Neural cell (in vitro differentiated cells): Measurements from ENCODE around the gene MAST1. TPM values are rescaled to one million over a fixed set of nuclear protein-coding genes. Genes with fewer than 3 reads are reported as not detected.
A peak's percentile ranks its signal among the peaks of the same experiment; 100 is the strongest.

Source experiments
- H2AFZ ChIP-seq: fragments of 200-600, 300-800 bp; sonication (generic), shearing (Covaris generic); 2 replicates; pipeline ENCODE4 v1.6.0; 2014; ENCODE audit warnings: low read depth, mild to moderate bottlenecking, antibody characterized with exemption, low read length, moderate library complexity
- H3F3A ChIP-seq: fragments of 200-600 bp; shearing (Covaris generic); 2 replicates; pipeline ENCODE4 v1.6.1; 2016; ENCODE audit warnings: mild to moderate bottlenecking, moderate library complexity, mixed read lengths, antibody characterized with exemption, low read length; ENCODE audit not compliant: insufficient read depth, poor library complexity, severe bottlenecking
- H3K27ac ChIP-seq: fragments of 200-600, 300-800 bp; sonication (generic), shearing (Covaris generic); 2 replicates; pipeline ENCODE4 v1.5.1; 2014; ENCODE audit warnings: mild to moderate bottlenecking, low read length, moderate library complexity
- H3K27me3 ChIP-seq: fragments of 300-800, 200-600 bp; sonication (generic), shearing (Covaris generic); 2 replicates; pipeline ENCODE4 v1.6.0; 2014; ENCODE audit warnings: mild to moderate bottlenecking, low read depth, low read length, moderate library complexity; ENCODE audit not compliant: insufficient read depth
- H3K36me3 ChIP-seq: fragments of 300-800, 200-600 bp; sonication (generic), shearing (Covaris generic); 2 replicates; pipeline ENCODE4 v1.5.1; 2014; ENCODE audit warnings: mild to moderate bottlenecking, antibody characterized with exemption, low read length, moderate library complexity; ENCODE audit not compliant: insufficient read depth
- H3K4me2 ChIP-seq: fragments of 300-800, 200-600 bp; sonication (generic), shearing (Covaris generic); 2 replicates; pipeline ENCODE4 v1.6.0; 2014; ENCODE audit warnings: mild to moderate bottlenecking, low read length
- H3K4me3 ChIP-seq: fragments of 300-800, 200-600 bp; sonication (generic), shearing (Covaris generic); 2 replicates; pipeline ENCODE4 v1.5.1; 2014; ENCODE audit warnings: mild to moderate bottlenecking, low read length, moderate library complexity
- H3K79me2 ChIP-seq: fragments of 200-600 bp; shearing (Covaris generic); replicated peaks from 2 replicates; pipeline ENCODE4 v1.6.0; 2014; ENCODE audit warnings: mild to moderate bottlenecking, low read length, moderate library complexity; ENCODE audit not compliant: insufficient read depth
- H3K9ac ChIP-seq: fragments of 300-800, 200-600 bp; sonication (generic), shearing (Covaris generic); 2 replicates; pipeline ENCODE4 v1.6.1; 2016; ENCODE audit warnings: mild to moderate bottlenecking, low read length, mixed read lengths
- H3K9me2 ChIP-seq: fragments of 200-600 bp; shearing (Covaris generic); 2 replicates; pipeline ENCODE4 v1.6.1; 2016; ENCODE audit warnings: mild to moderate bottlenecking, low read length, mixed read lengths; ENCODE audit not compliant: insufficient read depth
- H3K9me3 ChIP-seq: fragments of 200-600, 300-800 bp; sonication (generic), shearing (Covaris generic); 2 replicates; pipeline ENCODE4 v1.6.1; 2016; ENCODE audit warnings: mild to moderate bottlenecking, mixed run types, low read length, moderate library complexity, mixed read lengths
- H4K20me1 ChIP-seq: fragments of 200-600 bp; shearing (Covaris generic); 2 replicates; pipeline ENCODE4 v1.6.1; 2016; ENCODE audit warnings: mild to moderate bottlenecking, mixed run types; ENCODE audit not compliant: insufficient read depth
- CTCF ChIP-seq: fragments of 450-650 bp; IDR thresholded peaks from 2 replicates; pipeline ENCODE4 v1.5.1; 2014; ENCODE audit warnings: antibody characterized with exemption, mild to moderate bottlenecking, moderate library complexity; ENCODE audit not compliant: poor library complexity, severe bottlenecking
- EP300 ChIP-seq: fragments of 450-650 bp; conservative IDR thresholded peaks from 2 replicates; pipeline ENCODE4 v1.6.1; 2014; ENCODE audit warnings: antibody characterized with exemption, mild to moderate bottlenecking, moderate library complexity; ENCODE audit not compliant: poor library complexity, severe bottlenecking
- EZH2 ChIP-seq: fragments of 200-600, 300-800 bp; shearing (Covaris generic), sonication (generic); IDR thresholded peaks from 2 replicates; pipeline ENCODE4 v1.6.1; 2014; ENCODE audit warnings: antibody characterized with exemption, low read length, borderline replicate concordance, mild to moderate bottlenecking; ENCODE audit not compliant: insufficient read depth, poor library complexity, severe bottlenecking
- MXI1 ChIP-seq: fragments of 450-650 bp; conservative IDR thresholded peaks from 2 replicates; pipeline ENCODE4 v1.6.1; 2014; ENCODE audit warnings: antibody characterized with exemption, mild to moderate bottlenecking; ENCODE audit not compliant: poor library complexity, severe bottlenecking
- POLR2AphosphoS5 ChIP-seq: IDR thresholded peaks from 2 replicates; pipeline ENCODE4 v1.6.1; 2012
- RAD21 ChIP-seq: fragments of 450-650 bp; conservative IDR thresholded peaks from 2 replicates; pipeline ENCODE4 v1.6.1; 2014; ENCODE audit warnings: antibody characterized with exemption, mild to moderate bottlenecking, moderate library complexity
- SMC3 ChIP-seq: fragments of 450-650 bp; conservative IDR thresholded peaks from 2 replicates; pipeline ENCODE4 v1.6.1; 2014; ENCODE audit warnings: antibody characterized with exemption, mild to moderate bottlenecking, moderate library complexity; ENCODE audit not compliant: poor library complexity
- TAF1 ChIP-seq: IDR thresholded peaks from 2 replicates; pipeline ENCODE4 v1.6.1; 2012; ENCODE audit warnings: low read depth
- polyA plus RNA-seq: library from polyadenylated mRNA; depleted of rRNA; stranded (reverse); fragments of >200 nt; gene quantifications from 2 replicates; pipeline ENCODE4 v1.2.3, GENCODE V29; 2014
- TF ChIP-seq, protein P1 (sequence below): IDR thresholded peaks from 2 replicates; pipeline ENCODE4 v1.6.1; 2012; ENCODE audit warnings: borderline replicate concordance

Gene MAST1
- polyA plus RNA-seq, 1 donor from 2014 or later: 65.0 TPM

DNA sequence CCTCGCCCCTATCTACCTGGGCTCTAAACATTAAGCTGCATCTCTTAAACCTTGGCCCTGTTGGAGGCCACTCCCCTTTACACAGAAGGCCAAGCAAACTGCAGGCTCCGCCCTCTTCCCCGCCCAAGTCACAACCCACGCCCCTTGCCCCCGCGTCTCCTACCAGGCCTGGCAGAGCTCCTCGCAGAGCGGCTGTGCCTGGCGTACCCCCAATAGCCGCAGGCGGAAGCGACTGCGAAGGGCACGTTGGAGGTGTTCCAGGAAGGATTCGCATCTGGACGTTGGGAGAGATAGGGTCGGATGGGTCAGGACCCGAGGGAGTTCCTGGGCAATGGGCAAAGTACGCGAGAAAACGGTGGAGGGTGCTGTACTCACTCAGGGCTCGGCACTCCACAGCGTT lies 9.8 kb upstream of the MAST1 start:
- Histone ChIP-seq H3K27me3 (peaks cover 36% of the 10 kb centered on the region), H2AFZ (no peak overlapping the region), H3K36me3 (no peaks in the 10 kb centered on the region), H3K4me3 (no peak overlapping the region), H3K9me2 (no peaks in the 10 kb centered on the region), H3K79me2 (no peaks in the 10 kb centered on the region), H3F3A (no peaks in the 10 kb centered on the region), H3K9ac (no peak overlapping the region), H3K27ac (no peak overlapping the region), H4K20me1 (no peaks in the 10 kb centered on the region), H3K9me3 (no peaks in the 10 kb centered on the region), H3K4me2 (no peak overlapping the region)
- TF ChIP-seq TAF1 (no peak), EP300 (no peak), POLR2AphosphoS5 (no peak)
- TF ChIP-seq, protein P1, sequence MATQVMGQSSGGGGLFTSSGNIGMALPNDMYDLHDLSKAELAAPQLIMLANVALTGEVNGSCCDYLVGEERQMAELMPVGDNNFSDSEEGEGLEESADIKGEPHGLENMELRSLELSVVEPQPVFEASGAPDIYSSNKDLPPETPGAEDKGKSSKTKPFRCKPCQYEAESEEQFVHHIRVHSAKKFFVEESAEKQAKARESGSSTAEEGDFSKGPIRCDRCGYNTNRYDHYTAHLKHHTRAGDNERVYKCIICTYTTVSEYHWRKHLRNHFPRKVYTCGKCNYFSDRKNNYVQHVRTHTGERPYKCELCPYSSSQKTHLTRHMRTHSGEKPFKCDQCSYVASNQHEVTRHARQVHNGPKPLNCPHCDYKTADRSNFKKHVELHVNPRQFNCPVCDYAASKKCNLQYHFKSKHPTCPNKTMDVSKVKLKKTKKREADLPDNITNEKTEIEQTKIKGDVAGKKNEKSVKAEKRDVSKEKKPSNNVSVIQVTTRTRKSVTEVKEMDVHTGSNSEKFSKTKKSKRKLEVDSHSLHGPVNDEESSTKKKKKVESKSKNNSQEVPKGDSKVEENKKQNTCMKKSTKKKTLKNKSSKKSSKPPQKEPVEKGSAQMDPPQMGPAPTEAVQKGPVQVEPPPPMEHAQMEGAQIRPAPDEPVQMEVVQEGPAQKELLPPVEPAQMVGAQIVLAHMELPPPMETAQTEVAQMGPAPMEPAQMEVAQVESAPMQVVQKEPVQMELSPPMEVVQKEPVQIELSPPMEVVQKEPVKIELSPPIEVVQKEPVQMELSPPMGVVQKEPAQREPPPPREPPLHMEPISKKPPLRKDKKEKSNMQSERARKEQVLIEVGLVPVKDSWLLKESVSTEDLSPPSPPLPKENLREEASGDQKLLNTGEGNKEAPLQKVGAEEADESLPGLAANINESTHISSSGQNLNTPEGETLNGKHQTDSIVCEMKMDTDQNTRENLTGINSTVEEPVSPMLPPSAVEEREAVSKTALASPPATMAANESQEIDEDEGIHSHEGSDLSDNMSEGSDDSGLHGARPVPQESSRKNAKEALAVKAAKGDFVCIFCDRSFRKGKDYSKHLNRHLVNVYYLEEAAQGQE: no peak

DNA sequence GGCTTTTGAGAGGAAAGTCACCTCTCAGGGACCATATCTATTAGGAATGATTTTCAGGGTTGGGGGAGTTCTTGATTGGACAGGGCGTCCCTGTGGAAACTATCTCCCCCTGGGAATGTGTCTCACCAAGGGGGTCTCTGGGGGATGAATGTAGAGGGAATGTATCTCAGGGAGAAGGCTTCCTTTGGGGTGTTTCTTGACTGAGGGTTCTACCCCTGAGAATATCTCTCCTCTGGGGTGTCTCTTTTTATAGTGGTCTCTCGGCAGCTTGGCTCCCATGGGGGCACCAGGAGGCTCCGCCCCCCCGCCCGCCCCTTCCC lies 4.9 kb upstream of the MAST1 start:
- no peaks in the 10 kb centered on the region for H3F3A ChIP-seq
- H3K79me2 ChIP-seq: peaks cover 5% of the 10 kb centered on the region
- H3K27ac ChIP-seq: no peak overlapping the region
- peak overlapping the region; percentile 65 for H3K4me2 ChIP-seq
- no peak overlapping the region for H2AFZ ChIP-seq
- H3K27me3 ChIP-seq: peaks cover 56% of the 10 kb centered on the region
- peak overlapping the region; percentile 45 for H3K9ac ChIP-seq
- no peaks in the 10 kb centered on the region for H3K9me3 ChIP-seq
- no peaks in the 10 kb centered on the region for H3K36me3 ChIP-seq
- H3K9me2 ChIP-seq: no peaks in the 10 kb centered on the region
- no peaks in the 10 kb centered on the region for H4K20me1 ChIP-seq
- TF ChIP-seq CTCF: no peak
- no peak for TF ChIP-seq EZH2
- TF ChIP-seq, protein P1: no peak
- no peak for TF ChIP-seq RAD21
- no peak for TF ChIP-seq SMC3
- no peak for TF ChIP-seq TAF1
- TF ChIP-seq EP300: no peak
- TF ChIP-seq POLR2AphosphoS5: no peak
- TF ChIP-seq MXI1: no peak
- H3K4me3 ChIP-seq: peak overlapping the region; percentile 79
